Hepatocyte (in vitro differentiated cells): ENCODE measurements around the gene XXYLT1.
"Not testable (repeated sequence)": the region's sequence is repeated elsewhere in the genome, so short reads cannot be mapped to it uniquely, and the experiment has no call there.

Experiments used
- EZH2 ChIP-seq: fragments of 200-600 bp; sonication (generic); IDR thresholded peaks from 2 replicates; pipeline ENCODE4 v1.6.1; 2016; ENCODE audit warnings: antibody characterized with exemption, mild to moderate bottlenecking, borderline replicate concordance
- EZH2phosphoT487 ChIP-seq: fragments of 200-600 bp; sonication (generic); IDR thresholded peaks from one replicate; pipeline ENCODE4 v1.6.1; 2018; ENCODE audit warnings: antibody characterized with exemption, mild to moderate bottlenecking, low read depth, moderate library complexity; ENCODE audit not compliant: unreplicated experiment, severe bottlenecking
- TF ChIP-seq, protein P1 (sequence below): fragments of 200-600 bp; sonication (generic); IDR thresholded peaks from 2 replicates; pipeline ENCODE4 v1.5.1; 2016; ENCODE audit warnings: antibody characterized with exemption, mild to moderate bottlenecking; ENCODE audit not compliant: poor library complexity

- TF ChIP-seq, protein P1, sequence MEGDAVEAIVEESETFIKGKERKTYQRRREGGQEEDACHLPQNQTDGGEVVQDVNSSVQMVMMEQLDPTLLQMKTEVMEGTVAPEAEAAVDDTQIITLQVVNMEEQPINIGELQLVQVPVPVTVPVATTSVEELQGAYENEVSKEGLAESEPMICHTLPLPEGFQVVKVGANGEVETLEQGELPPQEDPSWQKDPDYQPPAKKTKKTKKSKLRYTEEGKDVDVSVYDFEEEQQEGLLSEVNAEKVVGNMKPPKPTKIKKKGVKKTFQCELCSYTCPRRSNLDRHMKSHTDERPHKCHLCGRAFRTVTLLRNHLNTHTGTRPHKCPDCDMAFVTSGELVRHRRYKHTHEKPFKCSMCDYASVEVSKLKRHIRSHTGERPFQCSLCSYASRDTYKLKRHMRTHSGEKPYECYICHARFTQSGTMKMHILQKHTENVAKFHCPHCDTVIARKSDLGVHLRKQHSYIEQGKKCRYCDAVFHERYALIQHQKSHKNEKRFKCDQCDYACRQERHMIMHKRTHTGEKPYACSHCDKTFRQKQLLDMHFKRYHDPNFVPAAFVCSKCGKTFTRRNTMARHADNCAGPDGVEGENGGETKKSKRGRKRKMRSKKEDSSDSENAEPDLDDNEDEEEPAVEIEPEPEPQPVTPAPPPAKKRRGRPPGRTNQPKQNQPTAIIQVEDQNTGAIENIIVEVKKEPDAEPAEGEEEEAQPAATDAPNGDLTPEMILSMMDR, result not testable (repeated sequence)
- not testable (repeated sequence) for TF ChIP-seq EZH2, EZH2phosphoT487
Observed at GRCh38 chr3:195218331-195218730, 52.6 kb downstream of the XXYLT1 start.
